GM18867 (cell line): ENCODE measurements around the gene CEMIP.

Source experiments
- ATAC-seq: cut with Tn5 transposase; IDR thresholded peaks from one replicate; pipeline ENCODE4 v1.9.1; 2021; ENCODE audit warnings: mild to moderate bottlenecking, moderate library complexity; ENCODE audit not compliant: unreplicated experiment

The CEMIP gene

GRCh38 chr15:80878867-80879250, 99.7 kb downstream of the CEMIP start:
- no peak for ATAC-seq

- no peak for ATAC-seq
Measured at GRCh38 chr15:80880086-80880485, 100.9 kb downstream of the CEMIP start.

- no peak for ATAC-seq
Measured at GRCh38 chr15:80883641-80884040, 104.5 kb downstream of the CEMIP start.

- ATAC-seq: no peak
Measured at GRCh38 chr15:80885016-80885579, 105.9 kb downstream of the CEMIP start.

- ATAC-seq: no peak
Measured at GRCh38 chr15:80887148-80887547, 108.0 kb downstream of the CEMIP start.

- no peak for ATAC-seq
Measured at GRCh38 chr15:80888846-80889245, 109.7 kb downstream of the CEMIP start.

- no peak for ATAC-seq
Measured at GRCh38 chr15:80890341-80891005, 111.3 kb downstream of the CEMIP start.

GRCh38 chr15:80891006-80891405, 111.8 kb downstream of the CEMIP start:
- ATAC-seq: no peak

GRCh38 chr15:80892414-80892813, 113.2 kb downstream of the CEMIP start:
- ATAC-seq: no peak

- no peak for ATAC-seq
Measured at GRCh38 chr15:80893777-80894176, 114.6 kb downstream of the CEMIP start.

- ATAC-seq: no peak
Measured at GRCh38 chr15:80895091-80895490, 115.9 kb downstream of the CEMIP start.

- no peak for ATAC-seq
Measured at GRCh38 chr15:80895965-80896364, 116.8 kb downstream of the CEMIP start.

- no peak for ATAC-seq
Measured at GRCh38 chr15:80898040-80898439, 118.9 kb downstream of the CEMIP start.

GRCh38 chr15:80902298-80902801, 123.2 kb downstream of the CEMIP start:
- ATAC-seq: no peak

GRCh38 chr15:80904998-80905397, 125.8 kb downstream of the CEMIP start:
- ATAC-seq: no peak

GRCh38 chr15:80906159-80906766, 127.1 kb downstream of the CEMIP start:
- ATAC-seq: no peak

GRCh38 chr15:80911821-80912220, 132.7 kb downstream of the CEMIP start:
- no peak for ATAC-seq

- ATAC-seq: no peak
Measured at GRCh38 chr15:80912673-80913072, 133.5 kb downstream of the CEMIP start.

- no peak for ATAC-seq
Measured at GRCh38 chr15:80913541-80913940, 134.4 kb downstream of the CEMIP start.

GRCh38 chr15:80915472-80915871, 136.3 kb downstream of the CEMIP start:
- no peak for ATAC-seq

GRCh38 chr15:80916056-80916455, 136.9 kb downstream of the CEMIP start:
- no peak for ATAC-seq

GRCh38 chr15:80918196-80918783, 139.1 kb downstream of the CEMIP start:
- no peak for ATAC-seq
